ENCODE results near the gene RPS15. TPM values are rescaled to one million over a fixed set of nuclear protein-coding genes. Genes with fewer than 3 reads are reported as not detected.

The RPS15 gene
- total and polyA plus RNA-seq, 2 donors (not counting 3 experiments of a cell fraction or from before 2014, with no cell fraction given), result 1,260 to 3,270 TPM

DNA sequence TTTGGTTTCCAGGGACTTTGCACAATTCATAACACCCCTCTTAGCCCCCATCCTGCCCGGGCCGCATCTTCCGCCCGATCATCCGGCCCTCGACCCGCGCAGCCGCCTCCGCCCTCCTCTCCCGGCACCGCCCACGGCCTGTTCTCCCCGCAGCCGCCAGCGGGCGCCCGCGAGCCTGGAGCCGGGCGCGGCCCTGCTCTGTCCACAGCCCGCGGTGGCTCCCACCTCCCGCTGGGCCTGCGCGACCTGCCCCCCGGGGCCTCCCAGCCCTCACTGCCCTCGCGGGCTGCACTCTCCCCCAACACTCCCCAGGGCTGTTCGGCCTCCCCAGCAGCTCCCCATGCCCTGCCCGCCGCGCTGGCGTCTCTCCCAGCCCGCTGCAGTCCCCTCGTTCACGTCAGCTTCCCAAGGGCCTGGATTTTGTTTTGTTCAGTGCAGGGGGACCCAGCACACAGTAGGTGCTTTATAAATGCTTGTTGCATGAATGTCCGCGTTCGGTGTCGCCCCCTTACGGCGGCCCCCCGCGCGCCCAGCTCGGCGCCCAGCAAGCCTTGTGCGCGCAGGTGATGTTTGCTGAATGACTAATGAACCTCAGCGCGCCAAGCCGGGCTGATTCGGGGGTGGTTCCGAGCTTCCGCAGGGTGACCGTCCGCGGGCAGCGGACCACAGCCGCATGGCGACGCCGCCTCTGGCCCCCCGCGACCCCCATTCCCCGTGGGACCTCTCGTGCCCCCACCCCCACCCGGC lies 7.2 kb downstream of the RPS15 start:
- H3K9me3 ChIP-seq (replicated peaks; ENCODE audit: control insufficient read depth, insufficient read depth, low read length), result no peaks in the 10 kb centered on the region
- H3K9me1 ChIP-seq (replicated peaks; ENCODE audit: control insufficient read depth, extremely low read depth, insufficient read depth, low read length), result no peaks in the 10 kb centered on the region
- CTCF ChIA-PET, result interaction anchor here (0.8 to 3.3 kb wide), 10 partner anchors 9 to 166 kb away, joined by 3 to 28 read pairs (median 6); partner anchors contain the start of gene PLK5
- no peaks in the 10 kb centered on the region for H4K20me1 ChIP-seq (replicated peaks; ENCODE audit: control insufficient read depth, extremely low read depth, insufficient read depth, low read length)
- FAIRE-seq (peak; percentile 75), DNase-seq (ENCODE audit: low read depth, low spot score) (peak; percentile 52)
- POLR2A ChIA-PET, result no interaction called here
- peak overlapping the region in 1 of 3 experiments; percentile 14 for H3K4me3 ChIP-seq (replicated peaks in 1 of 3; ENCODE audit: insufficient read depth in 1 of 3, low read depth in 1 of 3, low read length in 3 of 3)
- H3K27ac ChIP-seq (ENCODE audit: insufficient read depth, low read depth, low read length), result no peak overlapping the region
- BruUV-seq (replicated peaks), result no TSS peak
- peaks cover 14 to 33% of the 10 kb centered on the region in 2 experiments for H3K27me3 ChIP-seq (ENCODE audit: control insufficient read depth in 2 of 2, insufficient read depth in 2 of 2, low read length in 2 of 2)
- H3K4me1 ChIP-seq (ENCODE audit: control insufficient read depth, extremely low read depth, insufficient read depth, low read length), result no peaks in the 10 kb centered on the region
- intact Hi-C loops (cut with micrococcal nuclease) (no loop called here), dilution Hi-C loops (cut with MboI; ENCODE audit: extremely low pct_ligation_motif_present, low sequenced_read_pairs) (no loop called here)
- H3K9ac ChIP-seq (replicated peaks; ENCODE audit: extremely low read depth, insufficient read depth, low read length), result no peak overlapping the region
- H3K79me2 ChIP-seq (ENCODE audit: control insufficient read depth, insufficient read depth, low read length), result peaks cover 13% of the 10 kb centered on the region
- H3K36me3 ChIP-seq (ENCODE audit: control insufficient read depth in 2 of 2, extremely low read depth in 1 of 2, insufficient read depth in 2 of 2, low read length in 2 of 2), result peaks cover 7 to 17% of the 10 kb centered on the region in 2 experiments
- no peak overlapping the region for H2AFZ ChIP-seq (ENCODE audit: low read depth, low read length)
- peak overlapping the region; percentile 33 for H3K4me2 ChIP-seq (ENCODE audit: insufficient read depth, low read length)
- TF ChIP-seq MYC (IDR thresholded peaks at IDR 0.05; ENCODE audit: low read depth, low read length), result no peak
- peak; percentile 65 for TF ChIP-seq POLR2AphosphoS5 (IDR thresholded peaks at IDR 0.05; ENCODE audit: insufficient read depth, low read depth, low read length)
- TF ChIP-seq FOS (IDR thresholded peaks at IDR 0.05; ENCODE audit: borderline replicate concordance, insufficient read depth, low read length), result no peak
- TF ChIP-seq GATA2 (IDR thresholded peaks at IDR 0.05; ENCODE audit: insufficient read depth, insufficient read length, low read depth, low read length), result no peak
- TF ChIP-seq JUN (IDR thresholded peaks at IDR 0.05; ENCODE audit: borderline replicate concordance, insufficient read depth, insufficient read length, low read depth), result no peak
- TF ChIP-seq, protein P1, sequence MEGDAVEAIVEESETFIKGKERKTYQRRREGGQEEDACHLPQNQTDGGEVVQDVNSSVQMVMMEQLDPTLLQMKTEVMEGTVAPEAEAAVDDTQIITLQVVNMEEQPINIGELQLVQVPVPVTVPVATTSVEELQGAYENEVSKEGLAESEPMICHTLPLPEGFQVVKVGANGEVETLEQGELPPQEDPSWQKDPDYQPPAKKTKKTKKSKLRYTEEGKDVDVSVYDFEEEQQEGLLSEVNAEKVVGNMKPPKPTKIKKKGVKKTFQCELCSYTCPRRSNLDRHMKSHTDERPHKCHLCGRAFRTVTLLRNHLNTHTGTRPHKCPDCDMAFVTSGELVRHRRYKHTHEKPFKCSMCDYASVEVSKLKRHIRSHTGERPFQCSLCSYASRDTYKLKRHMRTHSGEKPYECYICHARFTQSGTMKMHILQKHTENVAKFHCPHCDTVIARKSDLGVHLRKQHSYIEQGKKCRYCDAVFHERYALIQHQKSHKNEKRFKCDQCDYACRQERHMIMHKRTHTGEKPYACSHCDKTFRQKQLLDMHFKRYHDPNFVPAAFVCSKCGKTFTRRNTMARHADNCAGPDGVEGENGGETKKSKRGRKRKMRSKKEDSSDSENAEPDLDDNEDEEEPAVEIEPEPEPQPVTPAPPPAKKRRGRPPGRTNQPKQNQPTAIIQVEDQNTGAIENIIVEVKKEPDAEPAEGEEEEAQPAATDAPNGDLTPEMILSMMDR (IDR thresholded peaks at IDR 0.05; ENCODE audit: extremely low read depth in 1 of 2, insufficient read depth in 1 of 2, low read depth in 1 of 2, low read length in 2 of 2), result peak; percentile 81 to 96
- TF ChIP-seq EZH2 (IDR thresholded peaks at IDR 0.05; ENCODE audit: borderline replicate concordance, low read depth, low read length, severe bottlenecking), result no peak
- TF ChIP-seq POLR2A (IDR thresholded peaks at IDR 0.05; ENCODE audit: low read depth, low read length), result no peak
- no peak for TF ChIP-seq MAX (IDR thresholded peaks at IDR 0.05; ENCODE audit: insufficient read depth, insufficient read length)
